ENCODE measurements around the gene SDK1.

The SDK1 gene

GRCh38 chr7:3892686-3893085 lies 591.6 kb downstream of the SDK1 start:
- Mint-ChIP-seq H3K27ac (no peak overlapping the region), H3K36me3 (ENCODE audit: low read depth) (no peaks in the 10 kb centered on the region), H3K9me3 (no peaks in the 10 kb centered on the region), H3K27me3 (ENCODE audit: low read depth) (peaks cover 7% of the 10 kb centered on the region), H3K4me1 (peaks cover 48% of the 10 kb centered on the region), H3K4me3 (no peak overlapping the region)
- no peak for TF ChIP-seq CTCF (IDR thresholded peaks at IDR 0.05; ENCODE audit: unreplicated experiment in 3 of 3)

- no peak for TF ChIP-seq CTCF (IDR thresholded peaks at IDR 0.05; ENCODE audit: unreplicated experiment in 3 of 3)
- no peaks in the 10 kb centered on the region for H3K9me3 Mint-ChIP-seq
- H3K36me3 Mint-ChIP-seq (ENCODE audit: low read depth): no peaks in the 10 kb centered on the region
- peaks cover 53% of the 10 kb centered on the region for H3K4me1 Mint-ChIP-seq
- no peak overlapping the region for H3K4me3 Mint-ChIP-seq
- no peak overlapping the region for H3K27ac Mint-ChIP-seq
- H3K27me3 Mint-ChIP-seq (ENCODE audit: low read depth): peaks cover 7% of the 10 kb centered on the region
These were observed 592.2 kb downstream of the SDK1 start for GRCh38 chr7:3893151-3893788.

- H3K4me3 Mint-ChIP-seq: no peak overlapping the region
- no peaks in the 10 kb centered on the region for H3K9me3 Mint-ChIP-seq
- TF ChIP-seq CTCF (IDR thresholded peaks at IDR 0.05; ENCODE audit: unreplicated experiment in 3 of 3): no peak
- peaks cover 53% of the 10 kb centered on the region for H3K4me1 Mint-ChIP-seq
- H3K27ac Mint-ChIP-seq: no peak overlapping the region
- H3K27me3 Mint-ChIP-seq (ENCODE audit: low read depth): peaks cover 7% of the 10 kb centered on the region
- H3K36me3 Mint-ChIP-seq (ENCODE audit: low read depth): no peaks in the 10 kb centered on the region
These were observed 592.7 kb downstream of the SDK1 start for GRCh38 chr7:3893789-3894153.

DNA sequence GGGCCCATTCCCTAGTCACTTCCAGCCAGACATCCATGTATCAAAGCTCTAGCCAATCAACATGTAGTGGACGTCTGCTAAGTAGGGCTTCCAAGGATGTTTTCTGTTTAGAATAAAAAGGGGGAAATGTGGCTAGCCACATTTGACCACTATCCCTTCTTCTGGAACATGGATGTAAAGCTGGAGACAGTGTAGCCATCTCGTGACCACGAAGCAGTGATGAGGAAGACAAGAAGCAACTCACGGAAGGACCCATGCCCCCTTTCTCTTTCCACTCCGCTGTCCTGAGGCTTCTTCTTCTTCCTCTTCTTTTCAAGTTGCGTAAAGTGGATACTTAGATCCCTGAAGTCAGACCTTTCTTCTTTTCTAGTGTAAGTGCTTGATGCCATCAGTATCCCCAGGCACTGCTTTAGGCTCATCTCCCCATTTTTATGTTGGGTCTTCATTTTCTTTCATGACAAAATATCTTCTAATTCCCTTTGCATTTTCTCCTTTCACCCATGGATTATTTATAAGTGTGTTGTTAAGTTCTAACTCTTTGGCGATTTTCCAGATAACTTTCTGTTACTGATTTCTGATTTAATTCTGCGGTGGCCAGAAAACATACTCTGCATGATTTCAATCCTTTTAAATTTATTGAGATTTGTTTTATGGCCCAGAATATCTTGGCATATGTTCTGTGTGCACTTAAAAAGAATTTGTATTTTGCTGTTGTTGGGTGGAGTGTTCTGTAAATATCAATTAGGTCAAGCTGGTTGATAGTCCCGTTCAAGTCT lies 594.5 kb downstream of the SDK1 start:
- no peaks in the 10 kb centered on the region for H3K36me3 Mint-ChIP-seq (ENCODE audit: low read depth)
- no peak overlapping the region for H3K4me3 Mint-ChIP-seq
- TF ChIP-seq CTCF (IDR thresholded peaks at IDR 0.05; ENCODE audit: unreplicated experiment in 3 of 3): no peak
- peak overlapping the region in 1 of 3 experiments; percentile 61 for H3K27ac Mint-ChIP-seq
- H3K4me1 Mint-ChIP-seq: peaks cover 69% of the 10 kb centered on the region
- H3K9me3 Mint-ChIP-seq: no peaks in the 10 kb centered on the region
- peaks cover 7% of the 10 kb centered on the region for H3K27me3 Mint-ChIP-seq (ENCODE audit: low read depth)

- peak overlapping the region in 2 of 3 experiments; percentile 45 to 61 for H3K27ac Mint-ChIP-seq
- H3K9me3 Mint-ChIP-seq: no peaks in the 10 kb centered on the region
- peaks cover 72% of the 10 kb centered on the region for H3K4me1 Mint-ChIP-seq
- H3K4me3 Mint-ChIP-seq: peak overlapping the region in 1 of 3 experiments; percentile 16
- no peaks in the 10 kb centered on the region for H3K36me3 Mint-ChIP-seq (ENCODE audit: low read depth)
- peaks cover 7% of the 10 kb centered on the region for H3K27me3 Mint-ChIP-seq (ENCODE audit: low read depth)
- no peak for TF ChIP-seq CTCF (IDR thresholded peaks at IDR 0.05; ENCODE audit: unreplicated experiment in 3 of 3)
These were observed 595.2 kb downstream of the SDK1 start for GRCh38 chr7:3896169-3896765.

All from nephron (organoid).